H9 (cell line): Measurements from ENCODE around the gene CCL4L2. TPM values are rescaled to one million over a fixed set of nuclear protein-coding genes. Genes with fewer than 3 reads are reported as not detected.

Source experiments
- DNase-seq: peaks from one replicate; pipeline ENCODE4 v3.0.0-alpha.2; 2017
- H2AFZ ChIP-seq: one replicate; pipeline ENCODE4 v1.6.1; 2013; ENCODE audit warnings: mild to moderate bottlenecking, low read length, control low read depth, moderate library complexity
- H2AK5ac ChIP-seq: 2 replicates; pipeline ENCODE4 v1.6.1; 2013; ENCODE audit warnings: low read length, control low read depth, mixed read lengths; ENCODE audit not compliant: insufficient read length
- H2BK120ac ChIP-seq: one replicate; pipeline ENCODE4 v1.6.1; 2013; ENCODE audit warnings: low read depth, mild to moderate bottlenecking, low read length, control low read depth, inconsistent platforms; ENCODE audit not compliant: poor library complexity, severe bottlenecking
- H2BK12ac ChIP-seq: 2 replicates; pipeline ENCODE4 v1.6.1; 2013; ENCODE audit warnings: low read length, control low read depth, mixed read lengths, low read depth; ENCODE audit not compliant: insufficient read length
- H2BK15ac ChIP-seq: 2 replicates; pipeline ENCODE4 v1.6.1; 2013; ENCODE audit warnings: low read depth, low read length, control low read depth
- H2BK20ac ChIP-seq: one replicate; pipeline ENCODE4 v1.6.1; 2013; ENCODE audit warnings: low read depth, mild to moderate bottlenecking, low read length, control low read depth, inconsistent platforms; ENCODE audit not compliant: poor library complexity, severe bottlenecking
- H2BK5ac ChIP-seq: 2 replicates; pipeline ENCODE4 v1.6.1; 2013; ENCODE audit warnings: low read length, control low read depth, mixed read lengths; ENCODE audit not compliant: insufficient read length
- H3K14ac ChIP-seq: 2 replicates; pipeline ENCODE4 v1.6.1; 2013; ENCODE audit warnings: low read length, control low read depth; ENCODE audit not compliant: insufficient read depth
- H3K18ac ChIP-seq: 2 replicates; pipeline ENCODE4 v1.6.1; 2013; ENCODE audit warnings: low read depth, mild to moderate bottlenecking, mixed read lengths, low read length, control low read depth; ENCODE audit not compliant: insufficient read length
- H3K23ac ChIP-seq: 2 replicates; pipeline ENCODE4 v1.6.1; 2013; ENCODE audit warnings: low read length, control low read depth, mixed read lengths, low read depth; ENCODE audit not compliant: insufficient read length
- H3K23me2 ChIP-seq: 2 replicates; pipeline ENCODE4 v1.6.1; 2013; ENCODE audit warnings: low read depth, mild to moderate bottlenecking, mixed read lengths, low read length, control low read depth; ENCODE audit not compliant: insufficient read length, poor library complexity, severe bottlenecking
- H3K27ac ChIP-seq: 2 replicates; pipeline ENCODE4 v1.5.1; 2013; ENCODE audit warnings: low read length, control low read depth, mixed read lengths, low read depth; ENCODE audit not compliant: insufficient read length
- H3K27me3 ChIP-seq: 2 replicates; pipeline ENCODE4 v1.6.1; 2013; ENCODE audit warnings: low read length, control low read depth, inconsistent platforms; ENCODE audit not compliant: insufficient read depth
- H3K4ac ChIP-seq: 2 replicates; pipeline ENCODE4 v1.6.1; 2013; ENCODE audit warnings: low read depth, mild to moderate bottlenecking, control low read depth, inconsistent platforms, low read length, moderate library complexity
- H3K4me1 ChIP-seq: 2 replicates; pipeline ENCODE4 v1.6.1; 2013; ENCODE audit warnings: low read length, control low read depth, inconsistent platforms; ENCODE audit not compliant: insufficient read depth
- H3K4me2 ChIP-seq: 2 replicates; pipeline ENCODE4 v1.6.1; 2013; ENCODE audit warnings: low read length, control low read depth, mixed read lengths; ENCODE audit not compliant: insufficient read length, insufficient read depth
- H3K56ac ChIP-seq: 2 replicates; pipeline ENCODE4 v1.6.1; 2013; ENCODE audit warnings: low read depth, mild to moderate bottlenecking, mixed read lengths, low read length, control low read depth; ENCODE audit not compliant: insufficient read length
- H3K79me1 ChIP-seq: 2 replicates; pipeline ENCODE4 v1.6.1; 2013; ENCODE audit warnings: low read depth, mild to moderate bottlenecking, moderate library complexity, low read length, control low read depth, inconsistent platforms; ENCODE audit not compliant: insufficient read depth, poor library complexity, severe bottlenecking
- H3K79me2 ChIP-seq: 2 replicates; pipeline ENCODE4 v1.6.1; 2013; ENCODE audit warnings: low read length, control low read depth, inconsistent platforms; ENCODE audit not compliant: insufficient read depth
- H3K9ac ChIP-seq: 2 replicates; pipeline ENCODE4 v1.6.1; 2013; ENCODE audit warnings: low read length, control low read depth, mixed read lengths; ENCODE audit not compliant: insufficient read length; ENCODE audit errors: extremely low read depth
- H3K9me3 ChIP-seq: one replicate; pipeline ENCODE4 v1.6.1; 2013; ENCODE audit warnings: low read depth, low read length, inconsistent platforms; ENCODE audit not compliant: control insufficient read depth
- H3T11ph ChIP-seq: one replicate; pipeline ENCODE4 v1.6.1; 2013; ENCODE audit warnings: mild to moderate bottlenecking, low read length, control low read depth, inconsistent platforms
- H4K20me1 ChIP-seq: one replicate; pipeline ENCODE4 v1.6.1; 2013; ENCODE audit not compliant: control insufficient read depth, insufficient read length, insufficient read depth
- H4K5ac ChIP-seq: 2 replicates; pipeline ENCODE4 v1.6.1; 2013; ENCODE audit warnings: low read depth, mild to moderate bottlenecking, mixed read lengths, low read length, control low read depth; ENCODE audit not compliant: insufficient read length
- H4K8ac ChIP-seq: replicated peaks from 2 replicates; pipeline ENCODE4 v1.6.1; 2013; ENCODE audit warnings: low read length, control low read depth, mixed read lengths, low read depth; ENCODE audit not compliant: insufficient read length
- H4K91ac ChIP-seq: 2 replicates; pipeline ENCODE4 v1.6.1; 2013; ENCODE audit warnings: low read depth, mild to moderate bottlenecking, moderate library complexity, mixed read lengths, low read length, control low read depth; ENCODE audit not compliant: insufficient read length
- H3K27ac Mint-ChIP-seq, 3 experiments: 2 replicates in 2 of 3; 3 replicates in 1 of 3; pipeline ENCODE4 v1.8.0; 2020 to 2021; ENCODE audit warnings: mixed read lengths in 3 of 3, mild to moderate bottlenecking in 1 of 3, moderate library complexity in 1 of 3
- H3K27me3 Mint-ChIP-seq: 2 replicates; pipeline ENCODE4 v1.8.0; 2021; ENCODE audit warnings: low read depth, mild to moderate bottlenecking, moderate library complexity, mixed read lengths
- H3K36me3 Mint-ChIP-seq, 3 experiments: 2 replicates in 2 of 3; 3 replicates in 1 of 3; pipeline ENCODE4 v1.8.0; 2020 to 2021; ENCODE audit warnings: low read depth in 3 of 3, mixed read lengths in 3 of 3; ENCODE audit not compliant: insufficient read depth in 1 of 3
- H3K4me1 Mint-ChIP-seq, 2 experiments: 2 replicates each; pipeline ENCODE4 v1.8.0; 2020; ENCODE audit warnings: mixed read lengths in 2 of 2
- H3K4me3 Mint-ChIP-seq, 2 experiments: 2 replicates in 1 of 2; 3 replicates in 1 of 2; pipeline ENCODE4 v1.8.0; 2020 to 2021; ENCODE audit warnings: mild to moderate bottlenecking in 2 of 2, mixed read lengths in 2 of 2, moderate library complexity in 1 of 2
- H3K9me3 Mint-ChIP-seq, 2 experiments: 2 replicates in 1 of 2; 3 replicates in 1 of 2; pipeline ENCODE4 v1.8.0; 2020; ENCODE audit warnings: mild to moderate bottlenecking in 2 of 2, mixed read lengths in 2 of 2, moderate library complexity in 1 of 2
- WGBS: extraction: QIAGEN DNeasy Blood & Tissue Kit; methylation state at CpG from one replicate; pipeline ENCODE4 v1.1.7; 2013; ENCODE audit warnings: missing lambda C conversion rate, low lambda C conversion rate, mixed read lengths; ENCODE audit not compliant: insufficient read length; ENCODE audit errors: extremely low coverage; 5-methylcytosine and 5-hydroxymethylcytosine counted together
- total RNA-seq: library from RNA; stranded (reverse); gene quantifications from 2 replicates; pipeline ENCODE4 v1.2.1, GENCODE V29; 2021
- TF ChIP-seq, protein P1 (sequence below): fragments of 200-600 bp; sonication (generic); conservative IDR thresholded peaks from 3 replicates; pipeline ENCODE4 v1.8.0; 2021; ENCODE audit warnings: antibody characterized with exemption, mild to moderate bottlenecking

The CCL4L2 gene
- total RNA-seq, 1 experiment from 2014 or later = not detected

- H3K36me3 Mint-ChIP-seq = no peaks in the 10 kb centered on the region
- no peak overlapping the region for H4K8ac ChIP-seq
- H3K56ac ChIP-seq = no peak overlapping the region
- no peak overlapping the region for H3K4me2 ChIP-seq
- H2BK120ac ChIP-seq = no peak overlapping the region
- no peaks in the 10 kb centered on the region for H3K23me2 ChIP-seq
- no peak for DNase-seq
- no peak overlapping the region for H2BK15ac ChIP-seq
- no peaks in the 10 kb centered on the region for H4K20me1 ChIP-seq
- H4K5ac ChIP-seq = no peak overlapping the region
- no peak overlapping the region for H3K27ac ChIP-seq
- H2BK20ac ChIP-seq = no peak overlapping the region
- TF ChIP-seq, protein P1, sequence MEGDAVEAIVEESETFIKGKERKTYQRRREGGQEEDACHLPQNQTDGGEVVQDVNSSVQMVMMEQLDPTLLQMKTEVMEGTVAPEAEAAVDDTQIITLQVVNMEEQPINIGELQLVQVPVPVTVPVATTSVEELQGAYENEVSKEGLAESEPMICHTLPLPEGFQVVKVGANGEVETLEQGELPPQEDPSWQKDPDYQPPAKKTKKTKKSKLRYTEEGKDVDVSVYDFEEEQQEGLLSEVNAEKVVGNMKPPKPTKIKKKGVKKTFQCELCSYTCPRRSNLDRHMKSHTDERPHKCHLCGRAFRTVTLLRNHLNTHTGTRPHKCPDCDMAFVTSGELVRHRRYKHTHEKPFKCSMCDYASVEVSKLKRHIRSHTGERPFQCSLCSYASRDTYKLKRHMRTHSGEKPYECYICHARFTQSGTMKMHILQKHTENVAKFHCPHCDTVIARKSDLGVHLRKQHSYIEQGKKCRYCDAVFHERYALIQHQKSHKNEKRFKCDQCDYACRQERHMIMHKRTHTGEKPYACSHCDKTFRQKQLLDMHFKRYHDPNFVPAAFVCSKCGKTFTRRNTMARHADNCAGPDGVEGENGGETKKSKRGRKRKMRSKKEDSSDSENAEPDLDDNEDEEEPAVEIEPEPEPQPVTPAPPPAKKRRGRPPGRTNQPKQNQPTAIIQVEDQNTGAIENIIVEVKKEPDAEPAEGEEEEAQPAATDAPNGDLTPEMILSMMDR = no peak
- no peak overlapping the region for H3K27ac Mint-ChIP-seq
- no CpG with 5 or more reads among the region's 3 CpGs for WGBS
- no peaks in the 10 kb centered on the region; a peak in 1 of 5 replicates for H3K9me3 Mint-ChIP-seq
- no peaks in the 10 kb centered on the region for H3K9me3 ChIP-seq
- no peak overlapping the region for H3K4ac ChIP-seq
- no peak overlapping the region for H4K91ac ChIP-seq
- H3K27me3 ChIP-seq = no peaks in the 10 kb centered on the region
- no peak overlapping the region for H3T11ph ChIP-seq
- no peaks in the 10 kb centered on the region for H3K79me1 ChIP-seq
- no peak overlapping the region for H2AK5ac ChIP-seq
- no peak overlapping the region for H3K14ac ChIP-seq
- no peak overlapping the region for H2AFZ ChIP-seq
- H3K9ac ChIP-seq = no peak overlapping the region
- peaks cover 3% of the 10 kb centered on the region; the same call in 1 of the 2 replicates for H3K4me1 ChIP-seq
- H2BK5ac ChIP-seq = no peak overlapping the region
- peaks cover 19 to 21% of the 10 kb centered on the region in 2 experiments for H3K4me1 Mint-ChIP-seq
- no peak overlapping the region for H3K23ac ChIP-seq
- H2BK12ac ChIP-seq = no peak overlapping the region
- peaks cover 15% of the 10 kb centered on the region for H3K27me3 Mint-ChIP-seq
- H3K4me3 Mint-ChIP-seq = no peak overlapping the region
- H3K79me2 ChIP-seq = no peaks in the 10 kb centered on the region
- H3K18ac ChIP-seq = no peak overlapping the region
These were observed 14.8 kb upstream of the CCL4L2 start for GRCh38 chr17:36196131-36196486.
